DMS153 (cell line): Measurements from ENCODE around the gene POLR1H.
"Not testable (repeated sequence)": the region's sequence is repeated elsewhere in the genome, so short reads cannot be mapped to it uniquely, and the experiment has no call there.

Experiments
- DNase-seq: peaks from one replicate; lab custom pipeline; 2025; lab: John Stamatoyannopoulos, UW

POLR1H gene, protein sequence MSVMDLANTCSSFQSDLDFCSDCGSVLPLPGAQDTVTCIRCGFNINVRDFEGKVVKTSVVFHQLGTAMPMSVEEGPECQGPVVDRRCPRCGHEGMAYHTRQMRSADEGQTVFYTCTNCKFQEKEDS

DNA sequence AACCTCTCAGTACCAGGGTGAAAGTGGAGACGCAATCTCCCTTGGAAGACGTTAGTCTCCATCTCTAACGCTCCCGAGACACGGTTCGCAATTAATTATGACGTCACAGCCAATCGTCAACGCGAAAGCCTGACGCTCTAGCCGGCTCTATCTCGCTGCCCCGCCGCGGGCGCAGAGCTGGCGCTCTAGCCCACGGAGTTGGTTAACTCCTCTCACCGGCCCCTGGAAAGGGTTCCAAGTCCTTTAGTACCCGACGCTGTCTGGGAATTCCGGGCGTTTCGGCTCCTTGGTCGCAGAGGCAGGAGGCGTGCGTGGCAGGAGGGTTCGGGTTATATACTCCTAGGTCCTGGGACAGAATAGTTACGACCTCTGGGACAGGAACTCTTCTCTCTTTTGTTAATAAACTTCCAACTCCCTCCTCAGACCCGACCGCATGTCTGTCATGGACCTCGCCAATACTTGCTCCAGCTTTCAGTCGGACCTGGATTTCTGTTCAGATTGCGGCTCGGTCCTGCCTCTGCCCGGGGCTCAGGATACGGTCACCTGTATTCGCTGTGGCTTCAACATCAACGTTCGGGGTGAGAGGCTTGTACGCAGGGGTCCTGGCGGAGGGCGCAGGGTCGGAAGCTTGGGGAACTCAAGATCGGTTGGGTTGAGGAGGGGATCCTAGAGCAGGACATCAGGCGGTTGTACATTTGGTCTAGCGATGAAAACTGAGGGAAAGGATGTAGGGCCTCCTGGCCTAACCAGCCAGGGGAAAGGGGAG lies at the start of gene POLR1H:
POLR1H (plus strand) TSS at position 174 of the 766 bp plus-strand sequence; CDS start at position 434, 260 bp downstream.
- peak; percentile 92 for DNase-seq

DNA sequence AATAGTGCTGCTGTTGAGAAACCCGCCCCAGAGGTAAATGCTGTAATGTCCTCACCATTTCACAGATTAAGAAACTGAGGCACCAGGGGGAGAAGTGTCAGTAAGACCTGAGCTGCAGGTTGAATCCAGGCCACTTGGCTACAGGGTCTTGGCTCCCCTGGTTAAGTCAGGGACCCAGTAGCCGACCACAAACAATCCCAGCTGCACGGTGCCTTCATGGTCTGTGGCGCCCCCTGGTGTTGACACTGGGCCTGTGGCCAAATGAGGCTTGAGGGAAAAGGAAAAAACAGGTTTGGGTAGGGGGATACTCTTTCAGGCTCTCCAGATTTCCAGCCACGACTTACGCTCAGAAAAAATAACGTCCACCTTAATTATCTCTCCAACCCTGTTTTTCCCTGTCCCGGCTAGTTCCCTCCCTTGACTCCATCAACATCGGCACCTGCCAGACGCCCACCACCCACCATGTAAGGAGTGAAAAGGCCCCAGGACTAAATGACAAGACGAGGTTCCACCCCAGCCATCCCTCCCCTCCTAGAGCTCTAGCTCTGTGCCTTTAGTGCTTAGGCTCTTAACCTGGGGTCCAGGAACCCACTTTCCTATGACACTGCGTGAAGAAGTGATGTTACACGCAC lies 47.7 kb upstream of the POLR1H start:
- DNase-seq: no peak

DNA sequence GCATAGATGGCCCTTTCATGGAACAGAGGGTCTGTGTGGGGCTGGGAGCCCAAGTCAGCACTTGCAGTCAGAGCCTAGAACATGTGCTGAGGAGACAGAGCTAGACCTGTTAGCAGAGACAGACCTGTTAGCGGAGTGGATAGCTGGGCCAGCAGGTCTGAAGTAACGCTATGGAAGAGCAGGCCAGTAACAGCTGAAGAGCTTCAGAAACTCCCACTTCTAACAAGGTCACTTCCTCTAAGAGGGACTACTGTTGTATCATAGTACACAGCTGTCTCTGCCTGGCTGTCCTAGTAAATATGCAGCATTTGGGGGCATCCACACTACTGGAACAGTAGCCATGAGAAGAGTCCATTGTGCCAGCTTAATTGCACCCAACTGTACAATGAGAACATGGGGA lies 41.2 kb upstream of the POLR1H start:
- no peak for DNase-seq

DNA sequence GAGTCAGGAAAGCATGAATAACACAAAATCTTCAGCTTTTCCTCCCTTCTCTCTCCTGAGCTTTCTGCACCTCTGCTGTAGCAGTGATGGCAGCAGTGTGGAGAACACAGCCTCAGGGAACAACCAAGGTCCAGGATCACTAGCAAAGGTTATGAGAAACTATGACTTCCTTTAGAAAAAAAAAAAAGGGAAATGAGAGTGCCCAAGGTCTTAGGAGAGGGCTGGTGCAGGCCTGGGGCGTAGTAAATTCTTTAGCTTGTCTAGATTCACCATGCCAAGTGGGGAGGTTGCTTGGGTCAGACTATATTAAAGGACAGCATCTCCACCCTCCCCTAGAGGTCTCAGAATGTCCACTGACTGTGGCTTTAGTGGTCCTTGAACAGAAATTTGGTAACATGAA lies 40.4 kb upstream of the POLR1H start:
- DNase-seq: no peak

DNA sequence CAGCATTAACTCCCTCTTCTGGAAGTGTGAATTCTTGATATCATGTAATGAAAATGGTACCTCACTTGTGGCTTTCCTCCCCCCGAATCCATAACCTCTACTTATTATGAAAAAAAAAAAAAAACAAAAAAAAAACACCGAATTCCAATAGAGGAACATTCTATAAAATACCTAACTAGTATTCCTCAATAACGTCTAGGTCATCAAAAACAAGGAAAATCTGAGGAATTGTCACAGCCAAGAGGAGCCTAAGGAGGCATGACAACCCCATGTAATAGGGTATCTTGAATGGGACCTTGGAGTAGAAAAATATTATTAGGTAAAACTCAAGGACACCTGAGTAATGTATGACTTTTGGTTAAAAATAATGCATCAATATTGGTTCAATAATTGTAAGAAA lies 38.9 kb upstream of the POLR1H start:
- DNase-seq: no peak

DNA sequence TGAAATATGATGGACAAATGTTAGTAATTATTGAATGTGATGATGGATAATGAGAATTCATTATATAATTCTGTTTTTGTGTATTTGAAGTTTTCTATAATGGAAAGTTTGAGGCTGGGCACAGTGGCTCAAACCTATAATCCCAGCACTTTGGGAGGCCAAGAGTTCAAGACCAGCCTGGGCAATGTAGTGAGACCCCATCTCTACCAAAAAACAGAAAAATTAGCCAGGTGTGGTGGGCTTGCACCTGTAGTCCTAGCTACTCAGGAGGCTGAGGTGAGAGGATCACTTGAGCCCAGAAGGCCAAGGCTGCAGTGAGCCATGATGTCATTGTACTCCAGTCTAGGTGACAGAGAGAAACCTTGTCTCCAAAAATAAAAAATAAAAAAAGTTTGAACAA lies 38.4 kb upstream of the POLR1H start:
- not testable (repeated sequence) for DNase-seq

DNA sequence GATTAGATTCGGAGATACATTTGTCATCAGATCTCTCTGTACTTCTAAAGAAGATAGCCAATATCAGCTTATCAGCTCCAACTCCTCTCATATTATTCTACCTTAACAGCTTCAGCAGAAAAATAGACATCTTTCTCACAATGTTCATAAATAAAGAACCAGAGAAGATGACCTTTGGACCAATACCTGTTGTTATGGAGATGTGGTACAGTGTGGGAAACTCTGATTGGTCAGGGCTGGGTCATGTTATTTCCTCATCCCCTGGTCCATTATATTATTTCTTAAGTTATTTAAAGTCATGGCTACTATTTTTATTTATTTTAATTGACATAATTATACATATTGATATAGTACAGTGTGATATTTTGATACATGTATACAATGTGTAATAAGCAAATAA lies 35.9 kb upstream of the POLR1H start:
- DNase-seq: no peak

DNA sequence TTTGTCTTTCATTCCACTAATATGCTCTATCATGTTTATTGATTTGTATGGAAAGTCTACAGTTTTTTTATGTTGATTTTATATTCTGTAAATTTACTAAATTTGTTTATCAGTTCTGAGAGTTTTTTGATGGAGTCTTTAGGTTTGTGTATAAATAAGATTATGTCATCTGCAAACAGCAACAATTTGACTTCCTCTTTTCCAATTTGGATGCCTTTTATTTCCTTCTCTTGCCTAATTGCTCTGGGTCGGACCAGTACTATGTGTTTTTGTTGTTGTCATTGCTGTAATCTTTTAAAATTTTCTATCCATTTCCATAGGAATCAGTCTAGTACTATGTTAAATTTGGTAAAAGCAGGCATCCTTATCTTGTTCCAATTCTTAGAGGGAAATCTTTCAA lies 31.5 kb upstream of the POLR1H start:
- no peak for DNase-seq

DNA sequence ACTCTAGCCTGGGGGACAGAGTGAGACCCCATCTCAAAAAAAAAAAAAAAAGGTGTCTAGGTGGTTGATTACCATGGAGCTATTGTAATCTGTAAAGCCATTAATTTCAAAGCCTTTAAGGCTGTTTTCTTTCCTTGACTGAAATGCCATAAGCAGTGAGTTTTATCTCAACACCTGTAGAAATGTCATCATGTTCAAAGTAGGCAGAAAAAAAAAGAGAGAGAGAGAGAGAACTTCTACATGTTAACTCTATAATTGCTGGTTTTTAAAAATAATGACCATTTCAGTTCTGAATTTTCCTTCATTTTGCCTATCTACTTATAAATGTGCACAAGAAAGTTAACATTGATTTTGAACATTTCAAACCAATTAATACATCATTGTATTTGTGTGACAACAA lies 29.7 kb upstream of the POLR1H start:
- no peak for DNase-seq

DNA sequence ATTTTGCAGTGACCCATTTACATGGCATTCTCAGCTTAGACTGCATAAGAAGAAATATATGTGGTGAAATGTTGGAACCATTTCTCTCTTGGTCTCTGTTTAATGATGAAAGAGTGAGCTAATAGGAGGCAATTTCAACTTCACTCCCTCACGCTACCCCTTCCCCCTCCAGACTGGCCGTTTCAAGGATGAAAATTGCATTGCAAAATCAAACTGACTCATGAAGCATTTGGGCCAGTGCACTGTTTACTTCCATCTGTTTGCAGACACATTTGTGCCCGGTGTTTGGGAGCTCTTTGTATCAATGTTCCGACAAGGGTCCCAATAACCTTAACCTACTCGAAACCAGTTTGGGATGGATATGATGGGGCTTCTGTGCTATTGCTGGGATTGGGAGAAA lies 27.6 kb upstream of the POLR1H start:
- DNase-seq: not testable (repeated sequence)

DNA sequence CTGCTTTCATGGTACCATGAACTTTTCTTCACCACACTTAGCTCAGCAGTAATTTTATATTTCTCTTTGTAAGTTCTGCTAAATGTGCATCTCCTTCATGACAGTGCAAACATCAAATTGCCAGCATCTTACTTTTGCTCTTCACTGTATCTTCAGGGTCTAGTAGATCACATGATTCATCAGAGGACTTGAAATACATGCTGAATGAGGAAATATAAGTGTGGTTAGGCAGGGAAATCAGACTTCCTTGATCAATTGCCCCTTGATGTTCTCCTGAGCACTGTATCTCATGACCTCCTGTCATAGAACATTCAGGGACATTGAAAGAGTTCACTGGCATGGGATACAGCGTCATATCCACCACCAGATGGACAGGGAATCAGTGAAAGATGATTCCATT lies 25.3 kb upstream of the POLR1H start:
- DNase-seq: no peak

DNA sequence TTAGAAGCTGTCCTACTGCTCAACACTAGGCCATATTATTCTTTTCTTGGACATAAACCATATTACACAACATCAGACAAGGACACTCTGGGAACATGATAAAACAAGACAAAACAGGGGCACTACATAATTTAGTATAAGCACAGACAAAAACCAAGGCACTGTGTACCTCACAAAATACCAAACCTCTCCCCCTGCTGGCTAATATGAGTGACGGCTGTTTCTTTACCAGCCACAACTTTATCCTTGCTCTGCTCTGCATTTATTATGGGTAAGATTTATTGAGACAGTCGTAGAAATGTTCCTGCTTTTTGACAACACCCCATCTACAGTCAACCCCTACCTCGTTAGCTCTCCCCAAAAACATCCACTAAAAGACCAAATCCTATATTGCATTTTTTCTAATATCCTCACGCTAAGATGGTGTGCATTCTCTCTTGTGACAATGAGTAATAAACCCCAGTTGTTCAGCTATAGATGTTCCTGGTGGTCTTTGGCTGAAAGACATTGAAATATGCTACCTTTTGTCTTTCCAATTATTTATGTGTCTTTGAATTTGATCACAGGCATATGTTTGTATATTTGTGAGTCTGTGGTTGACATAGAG lies 23.8 kb upstream of the POLR1H start:
- no peak for DNase-seq

DNA sequence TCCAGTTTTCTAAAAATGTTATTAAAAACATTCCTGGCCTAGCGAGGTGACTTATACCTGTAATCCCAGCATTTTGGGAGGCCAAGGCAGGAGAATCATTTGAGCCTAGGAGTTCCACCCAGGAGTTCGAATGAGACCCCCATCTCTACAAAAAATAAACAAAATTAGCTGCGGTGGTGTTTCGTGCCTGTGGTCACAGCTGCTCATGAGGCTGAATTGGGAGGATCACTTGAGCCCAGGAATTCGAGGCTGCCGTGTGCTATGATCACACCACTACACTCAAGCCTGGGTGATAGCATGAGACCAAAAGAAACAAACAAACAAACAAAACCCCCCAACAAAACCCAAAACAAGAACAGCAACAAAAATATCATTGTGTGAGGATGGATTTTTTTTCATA lies 19.8 kb upstream of the POLR1H start:
- no peak for DNase-seq

DNA sequence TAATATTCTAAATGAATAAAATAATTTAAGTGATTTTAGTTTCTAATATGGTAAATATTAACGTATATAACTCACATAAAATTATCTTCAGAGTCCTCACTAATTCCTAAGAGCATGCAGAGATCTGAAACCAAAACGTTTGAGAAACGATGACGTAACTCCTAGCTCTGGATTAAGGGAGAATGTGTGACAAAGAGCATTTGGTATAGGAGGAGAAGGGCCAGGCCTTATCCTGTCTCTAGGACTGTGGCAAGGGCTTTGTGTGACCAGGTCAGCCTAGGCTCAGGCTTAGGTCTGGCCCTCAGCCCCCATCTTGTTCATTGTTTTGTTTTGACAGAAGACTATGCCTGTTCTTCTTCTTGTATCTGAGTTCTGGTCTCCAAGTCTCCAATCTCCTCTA lies 19.2 kb upstream of the POLR1H start:
- DNase-seq: no peak

DNA sequence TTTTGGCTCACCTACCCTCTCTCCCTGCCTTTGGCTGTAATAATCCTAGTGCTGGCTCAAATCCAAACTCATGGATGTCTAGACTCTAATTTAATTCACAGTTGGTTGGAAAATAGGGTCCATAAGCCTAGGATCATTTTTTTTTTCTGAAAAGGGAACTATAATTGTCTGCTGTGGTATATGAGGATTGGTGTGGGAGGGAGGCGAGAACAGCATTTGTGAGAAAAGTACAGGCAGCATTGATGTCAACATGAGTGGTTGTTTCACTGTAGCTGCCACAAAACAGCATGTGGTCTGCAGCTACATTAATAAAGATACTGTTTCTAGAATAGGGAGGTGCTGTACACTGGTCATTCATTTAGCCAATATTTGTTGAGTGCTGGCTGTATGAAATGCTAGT lies 18.6 kb upstream of the POLR1H start:
- no peak for DNase-seq

DNA sequence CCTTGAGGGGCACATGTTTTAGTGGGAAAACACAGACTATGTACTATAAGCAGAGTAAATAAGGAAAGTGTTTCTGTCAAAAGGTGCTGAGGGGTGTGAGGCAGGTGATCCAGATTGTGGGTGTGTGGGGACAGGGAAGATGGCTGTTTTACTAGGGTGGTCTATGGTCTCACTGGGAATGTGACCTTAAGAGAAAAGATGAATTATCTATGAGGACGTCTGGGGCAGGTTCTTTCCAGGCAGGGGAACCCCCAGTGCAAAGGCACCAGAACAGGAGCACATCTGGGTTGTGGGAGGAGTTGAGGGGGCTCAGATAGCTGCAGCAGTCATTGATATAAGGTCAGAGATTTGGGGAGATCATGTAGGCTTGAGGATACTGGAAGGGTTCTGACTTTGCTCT lies 18.2 kb upstream of the POLR1H start:
- no peak for DNase-seq

DNA sequence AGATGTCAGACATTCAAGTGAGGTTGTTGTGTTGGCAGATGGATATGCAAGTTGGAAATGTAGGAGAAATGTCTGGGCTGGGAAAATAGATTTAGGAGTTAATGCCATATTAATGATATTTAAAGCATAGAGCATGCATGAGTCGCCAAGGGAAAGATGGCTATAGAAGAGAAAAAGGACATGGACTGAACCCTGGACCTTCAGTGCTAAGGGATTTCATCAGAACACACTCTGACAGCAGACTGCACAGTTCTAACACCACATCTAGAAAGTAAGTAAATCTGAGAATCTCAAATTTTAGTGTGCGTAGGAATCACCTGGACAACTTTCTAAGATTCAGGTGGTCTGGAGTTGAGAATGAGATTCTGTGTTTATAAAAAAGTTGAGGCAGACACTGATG lies 17.3 kb upstream of the POLR1H start:
- no peak for DNase-seq

DNA sequence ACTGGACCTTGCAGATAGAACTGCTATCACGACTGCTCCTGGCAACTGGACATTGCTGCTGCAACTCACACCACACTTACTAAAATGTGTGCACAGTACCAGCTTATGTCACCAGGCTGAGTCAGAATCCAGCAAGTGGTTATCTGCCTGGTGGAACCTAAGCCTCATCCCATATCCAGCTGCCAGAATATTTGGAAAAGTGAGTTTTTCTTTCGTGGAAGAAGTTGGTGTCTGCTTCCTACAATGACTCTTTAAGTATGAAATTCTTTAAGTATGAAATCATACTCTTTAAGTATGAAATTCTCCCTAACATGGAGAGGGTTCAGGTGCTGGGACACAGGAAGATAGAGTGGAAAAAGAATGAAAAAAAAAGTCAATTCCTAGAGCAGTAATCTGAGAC lies 16.4 kb upstream of the POLR1H start:
- no peak for DNase-seq

DNA sequence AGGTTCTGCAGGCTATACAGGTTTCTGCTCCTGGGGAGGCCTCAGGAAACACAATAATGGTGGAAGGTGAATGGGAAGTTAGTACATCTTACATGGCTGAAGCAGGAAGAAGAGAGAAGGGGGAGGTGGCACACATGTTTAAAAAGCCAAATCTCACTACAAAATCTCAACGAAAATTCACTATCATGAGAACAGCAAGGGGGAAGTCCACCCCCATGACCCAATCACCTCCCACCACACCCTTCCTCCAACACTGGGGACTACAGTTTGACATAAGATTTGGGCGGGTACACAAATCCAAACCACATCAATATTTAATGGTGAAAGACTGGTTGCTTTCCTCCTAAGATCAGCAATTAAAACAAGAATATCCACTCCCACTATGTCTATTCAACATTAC lies 13.8 kb upstream of the POLR1H start:
- DNase-seq: no peak

DNA sequence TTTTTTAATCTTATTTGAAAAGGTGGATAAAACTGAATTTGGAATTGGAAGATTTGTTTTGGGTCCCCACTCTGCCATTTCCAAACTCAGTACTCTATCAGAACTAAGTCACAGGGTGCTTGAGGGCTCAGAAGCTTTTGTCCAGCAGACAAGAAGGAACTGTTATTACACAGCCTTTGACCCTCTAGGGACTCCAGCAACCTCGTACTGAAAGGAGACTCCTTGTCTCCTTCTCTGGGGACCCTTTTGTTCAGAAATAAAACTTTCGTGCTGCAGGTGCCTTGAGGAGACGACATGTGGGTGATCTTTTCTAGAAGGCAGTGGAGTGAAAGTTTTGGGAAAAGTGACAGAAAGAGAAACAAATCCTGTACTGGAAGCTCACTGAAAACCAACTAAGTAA lies 7.4 kb upstream of the POLR1H start:
- DNase-seq: no peak

DNA sequence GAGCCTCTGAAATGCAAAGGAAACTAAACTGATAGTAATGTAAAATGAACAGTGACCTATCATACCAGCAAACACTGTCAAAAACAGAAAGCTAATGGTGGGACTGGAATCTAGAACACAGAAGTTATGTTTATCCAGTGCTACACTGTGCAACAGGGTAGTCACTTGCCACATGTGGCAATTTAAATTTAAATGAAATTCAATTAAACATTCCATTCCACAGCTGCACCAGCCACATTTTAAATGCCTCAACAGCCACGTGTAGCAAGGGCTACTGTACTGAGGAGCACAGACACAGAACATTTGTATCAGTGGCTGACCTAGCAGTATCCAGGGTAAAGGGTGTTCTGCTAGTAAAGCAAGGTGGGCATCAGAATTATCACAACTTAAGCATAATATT lies 5.6 kb upstream of the POLR1H start:
- DNase-seq: no peak

DNA sequence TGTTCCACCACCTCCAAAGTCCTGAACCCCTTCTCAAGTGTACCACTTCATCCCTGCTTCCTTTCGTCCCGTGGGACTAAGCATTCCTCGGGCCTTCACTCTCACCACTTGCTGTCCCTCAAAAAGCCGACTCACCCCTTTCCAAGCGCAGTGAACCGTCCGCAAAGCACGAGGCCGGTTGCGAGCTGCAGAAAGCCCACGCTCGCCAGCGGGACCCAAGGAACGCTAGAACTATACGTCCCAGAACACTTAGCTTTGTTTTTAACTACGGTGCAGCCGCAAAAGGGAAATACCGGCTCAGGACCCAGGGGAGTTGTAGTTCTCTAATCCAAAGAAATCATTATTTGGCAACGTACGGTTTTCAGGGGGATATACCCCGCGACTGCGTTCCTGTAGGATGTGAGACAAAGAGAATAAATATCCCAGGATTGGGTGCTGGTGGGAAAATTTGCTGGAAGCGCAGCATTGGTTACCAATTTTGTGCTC lies 416 bp upstream of the POLR1H start:
- DNase-seq: no peak

DNA sequence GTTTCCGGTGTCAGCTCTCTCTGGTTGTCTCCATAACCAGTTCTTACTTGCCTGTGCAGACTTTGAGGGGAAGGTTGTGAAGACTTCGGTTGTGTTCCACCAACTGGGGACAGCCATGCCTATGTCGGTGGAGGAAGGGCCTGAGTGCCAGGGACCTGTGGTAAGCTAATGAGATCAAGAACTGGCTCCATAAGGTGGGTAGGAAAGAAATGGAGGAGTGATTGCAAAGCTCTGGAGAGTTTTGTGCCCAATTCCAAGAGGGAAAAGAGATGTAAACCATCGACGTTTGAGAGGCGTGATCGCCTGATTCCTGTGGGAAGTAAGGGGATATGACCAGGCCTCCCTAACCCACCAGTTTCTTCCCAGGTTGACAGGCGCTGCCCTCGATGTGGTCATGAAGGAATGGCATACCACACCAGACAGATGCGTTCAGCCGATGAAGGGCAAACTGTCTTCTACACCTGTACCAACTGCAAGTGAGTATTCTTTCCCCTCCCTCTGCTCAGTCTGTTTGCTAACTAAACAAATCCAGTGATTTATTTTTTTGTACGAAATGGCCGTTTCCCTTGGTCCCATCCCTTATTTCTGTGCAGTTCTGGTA lies 893 bp downstream of the POLR1H start:
- no peak for DNase-seq
